Measurements from ENCODE around the gene HIVEP1.

HIVEP1 gene

DNA sequence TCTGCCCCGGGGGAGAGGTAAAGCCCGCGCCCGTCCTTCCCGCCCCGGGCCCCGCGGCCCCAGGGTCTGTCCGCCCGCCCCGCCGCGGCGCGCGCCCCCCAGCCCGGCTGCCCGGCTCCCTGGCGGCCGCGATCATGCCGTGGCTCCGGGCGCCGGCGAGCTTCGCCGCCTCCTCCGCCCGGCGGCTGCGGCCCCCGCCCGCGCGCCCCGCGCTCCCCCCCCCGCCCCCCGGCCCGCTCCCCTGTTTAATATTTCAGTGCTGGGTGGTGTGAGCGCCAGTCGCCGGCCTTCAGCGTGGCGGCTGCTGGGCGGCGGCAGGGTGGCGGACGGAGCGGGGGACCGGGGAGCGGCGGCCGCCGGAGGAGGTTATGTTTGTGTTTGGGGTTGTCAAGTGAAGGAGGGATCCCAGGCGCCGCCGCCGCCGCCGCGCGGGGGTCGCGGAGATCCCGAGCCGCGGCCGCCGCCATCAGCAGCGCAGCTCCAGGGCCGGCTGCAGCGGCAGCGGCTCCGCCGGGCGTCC lies at the start of gene HIVEP1:
Gene HIVEP1 (plus strand): TSS at position 275 of the 520 bp plus-strand sequence. CDS start 3,317 bp downstream, outside the sequence.
- no peak for DNase-seq

DNA sequence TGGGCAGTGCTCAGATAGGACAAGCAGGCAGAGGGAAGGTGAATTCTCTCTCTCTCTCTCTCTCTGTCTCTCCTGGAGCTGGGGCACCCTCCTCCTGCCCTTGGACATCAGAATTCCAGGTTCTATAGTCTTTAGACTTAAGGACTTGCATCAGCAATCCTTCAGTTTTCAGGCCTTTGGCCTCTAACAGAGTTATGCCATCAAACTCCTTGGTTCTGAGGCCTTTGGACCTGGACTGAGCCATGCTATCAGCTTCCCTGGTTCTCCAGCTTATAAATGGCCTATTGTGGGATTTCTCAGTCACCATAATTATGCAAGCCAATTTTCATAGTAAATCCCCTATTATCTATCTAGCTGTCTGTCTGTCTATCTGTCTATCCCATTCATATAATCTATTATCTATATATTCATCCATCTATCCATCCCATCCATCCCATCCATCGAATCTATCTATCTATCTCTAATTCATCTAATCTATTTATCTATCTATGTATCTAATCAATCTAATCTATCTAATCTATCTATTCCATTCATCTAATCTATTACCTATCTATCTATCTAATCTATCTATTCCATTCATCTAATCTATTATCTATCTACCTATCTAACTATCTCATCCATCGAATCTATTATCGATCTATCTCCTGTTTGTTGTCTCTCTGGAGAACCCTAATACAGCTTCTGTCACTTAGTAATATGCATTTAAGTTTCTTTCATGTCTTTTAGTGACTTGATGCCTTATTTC lies 48.2 kb upstream of the HIVEP1 start:
- DNase-seq, result no peak

DNA sequence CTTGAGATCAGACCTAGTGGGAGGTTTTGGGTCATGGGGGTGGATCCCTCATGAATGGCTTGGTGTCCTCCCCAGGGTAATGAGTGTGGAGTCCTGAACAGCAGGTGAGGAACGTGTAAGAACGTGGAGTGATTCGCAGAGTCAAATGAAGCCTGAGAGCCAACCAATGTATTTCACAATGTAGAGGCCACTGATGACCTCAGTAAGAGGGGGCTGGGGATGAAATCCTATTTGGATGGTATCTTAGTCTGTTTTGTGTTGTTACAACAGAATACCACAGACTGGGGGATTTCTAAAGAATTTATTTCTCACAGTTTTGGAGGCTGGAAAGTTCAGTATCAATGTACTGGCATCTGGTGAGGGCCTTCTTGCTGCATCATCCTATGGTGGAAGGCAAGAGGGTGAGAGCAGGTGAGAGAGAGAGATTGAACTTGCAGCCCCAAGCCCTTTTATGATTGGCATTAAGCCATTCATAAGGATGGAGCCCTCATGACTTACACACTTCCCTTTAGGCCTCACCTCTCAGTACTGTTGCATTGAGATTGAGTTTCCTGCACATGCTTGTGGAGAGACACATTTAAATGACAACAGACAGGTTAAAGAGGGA lies 47.3 kb upstream of the HIVEP1 start:
- no peak for DNase-seq

DNA sequence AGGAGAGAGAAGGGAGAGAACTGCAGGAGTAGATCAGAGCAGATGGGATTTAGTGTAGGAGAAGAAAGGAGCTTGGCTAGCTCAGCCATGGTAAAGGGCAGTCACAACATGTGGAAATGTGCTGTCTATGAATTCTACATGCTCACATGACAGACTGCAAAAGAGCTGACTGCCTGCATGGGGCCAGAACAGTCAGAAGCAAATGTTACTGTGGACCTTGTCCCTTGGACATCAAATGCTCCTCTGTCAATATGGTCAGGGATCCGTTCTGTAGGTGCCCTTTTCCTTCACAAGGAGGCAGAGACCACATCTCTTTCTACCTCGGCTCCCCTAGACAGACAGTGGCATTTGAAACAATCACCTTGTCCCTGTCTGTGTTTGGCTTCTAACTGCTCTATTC lies 46.6 kb upstream of the HIVEP1 start:
- no peak for DNase-seq

DNA sequence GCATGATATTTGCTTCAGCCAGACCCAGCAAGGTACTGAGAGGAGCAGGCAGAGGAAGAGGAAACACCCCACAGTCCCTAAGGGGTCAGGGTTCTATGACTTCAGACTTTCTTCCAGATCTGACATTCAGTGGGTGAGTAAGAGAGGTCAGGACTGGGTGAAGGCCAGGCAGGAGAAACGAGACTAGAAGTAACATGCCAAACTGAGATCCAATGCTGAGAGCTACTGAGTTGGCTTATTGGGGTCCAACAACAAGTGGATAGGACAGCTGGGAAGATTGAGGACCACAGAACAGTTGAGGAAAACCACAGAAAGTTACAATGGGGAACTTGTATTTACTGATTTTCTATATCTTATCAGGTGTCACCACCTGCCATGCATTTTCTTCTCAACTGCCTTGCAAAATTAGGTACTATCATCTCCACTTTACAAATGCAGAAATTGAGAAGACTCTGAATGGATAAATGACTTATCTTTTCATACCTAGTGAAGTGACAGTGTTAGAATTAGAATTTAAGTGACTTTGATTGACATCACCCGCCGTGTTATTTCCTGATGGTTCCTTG lies 43.8 kb upstream of the HIVEP1 start:
- DNase-seq, result no peak

DNA sequence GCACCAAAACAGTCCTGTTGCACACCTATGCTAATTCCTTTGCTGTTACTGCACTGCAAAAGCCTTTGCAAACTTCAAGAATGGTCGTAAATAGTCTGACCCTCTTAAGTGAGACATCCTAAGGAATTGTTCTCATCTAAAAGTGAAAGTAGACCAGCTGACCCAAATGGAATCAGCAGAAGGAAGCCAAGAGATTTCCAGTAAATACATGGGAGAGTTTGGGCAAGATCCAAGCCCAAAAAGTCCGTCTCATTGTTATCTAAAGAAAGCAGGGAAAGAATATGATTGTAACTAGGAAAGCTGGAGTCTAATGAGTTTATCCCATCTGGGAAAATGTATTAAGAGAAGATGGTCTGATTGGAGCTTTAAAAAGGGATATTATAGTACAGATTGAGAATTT lies 43.0 kb upstream of the HIVEP1 start:
- no peak for DNase-seq

DNA sequence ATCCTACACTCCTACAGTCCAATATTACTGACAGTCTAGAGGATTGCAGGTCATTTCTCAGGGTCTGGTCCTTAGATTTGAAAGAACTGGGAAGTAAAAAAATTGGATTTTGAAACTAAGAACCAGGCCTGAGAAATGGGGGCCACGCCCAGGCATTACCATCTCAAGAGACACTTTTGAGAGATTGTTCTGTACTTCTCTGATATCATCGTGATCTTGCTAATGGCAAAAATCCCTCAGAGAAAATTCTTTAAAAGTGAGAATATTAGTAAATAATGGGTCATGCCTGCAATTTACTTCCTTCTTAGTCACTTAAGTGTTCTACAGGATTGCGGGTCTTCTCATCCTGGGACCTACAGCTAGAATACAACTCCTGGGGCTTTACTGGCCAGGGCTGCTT lies 42.0 kb upstream of the HIVEP1 start:
- DNase-seq, result no peak

DNA sequence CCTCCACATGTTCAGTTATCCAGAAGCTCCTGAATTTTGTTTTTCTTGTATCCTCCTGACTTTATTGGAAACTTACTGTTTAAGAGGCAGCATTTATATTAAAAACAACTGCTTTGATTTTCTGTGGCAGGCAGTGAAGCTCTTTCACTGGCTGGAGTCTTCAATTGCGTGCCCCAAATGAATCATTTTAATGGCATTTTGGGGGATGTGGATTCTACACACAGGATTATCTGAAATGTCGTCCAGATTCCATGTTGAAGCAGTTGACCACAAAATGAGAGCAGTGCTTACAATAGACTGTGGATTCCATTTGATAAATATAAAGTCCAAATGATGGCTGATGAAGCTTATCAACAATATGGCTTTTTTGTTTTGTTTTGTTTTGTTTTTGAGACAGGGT lies 41.0 kb upstream of the HIVEP1 start:
- no peak for DNase-seq

DNA sequence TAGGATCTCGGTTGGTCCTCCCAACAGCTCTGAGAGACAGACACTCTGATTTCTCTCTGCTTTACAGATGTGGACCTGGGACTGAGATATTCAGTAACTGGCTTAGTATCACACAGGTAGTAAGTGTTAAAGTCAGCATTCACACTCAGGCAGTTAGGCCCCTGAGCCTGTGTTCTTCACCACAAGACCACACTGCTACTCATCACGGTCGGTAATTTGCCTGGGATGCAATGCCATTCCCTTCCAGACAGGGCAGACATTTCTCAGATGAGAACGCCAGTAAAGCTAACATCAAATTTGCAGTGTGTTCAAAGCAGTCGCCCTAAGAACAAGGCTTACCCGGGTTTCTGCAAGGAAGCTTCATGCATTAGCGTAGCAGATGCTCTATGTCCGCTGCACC lies 39.8 kb upstream of the HIVEP1 start:
- no peak for DNase-seq

DNA sequence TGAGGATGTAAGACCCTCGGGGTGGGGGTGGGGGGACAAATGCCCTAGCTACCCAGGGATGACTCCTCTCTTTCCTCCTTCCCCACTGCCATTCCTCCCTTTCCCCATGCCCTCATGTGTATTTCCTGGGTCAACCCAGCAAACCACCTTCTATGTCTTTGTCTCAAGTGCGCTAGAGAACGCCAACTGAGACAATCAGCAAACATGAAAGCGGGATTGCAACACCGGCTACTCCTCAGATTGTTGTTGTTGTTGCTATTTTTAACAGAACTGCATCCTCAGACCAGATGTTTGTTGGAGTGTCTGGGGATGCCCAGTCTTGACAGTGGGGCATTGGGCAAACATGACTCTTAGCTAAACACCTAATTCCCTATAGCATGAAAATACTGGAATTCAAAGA lies 39.3 kb upstream of the HIVEP1 start:
- DNase-seq, result no peak

DNA sequence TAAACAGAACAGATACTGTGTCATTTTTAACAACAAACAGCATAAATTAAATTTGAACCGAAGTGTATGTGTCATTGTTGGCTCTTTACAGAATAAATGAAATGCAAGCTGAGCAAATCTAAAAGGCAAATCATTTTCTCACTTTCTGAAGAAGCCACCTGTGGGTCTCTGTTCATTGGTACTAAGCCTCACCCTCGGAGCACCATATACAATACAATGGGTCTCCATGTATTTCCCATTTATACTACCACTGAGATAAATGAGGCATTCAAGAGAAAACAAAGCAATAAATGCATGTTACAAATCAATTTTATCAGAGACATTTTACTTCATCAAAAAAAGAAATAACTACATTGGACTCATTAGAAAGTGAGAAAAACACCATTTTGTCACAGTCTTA lies 38.9 kb upstream of the HIVEP1 start:
- DNase-seq, result no peak

DNA sequence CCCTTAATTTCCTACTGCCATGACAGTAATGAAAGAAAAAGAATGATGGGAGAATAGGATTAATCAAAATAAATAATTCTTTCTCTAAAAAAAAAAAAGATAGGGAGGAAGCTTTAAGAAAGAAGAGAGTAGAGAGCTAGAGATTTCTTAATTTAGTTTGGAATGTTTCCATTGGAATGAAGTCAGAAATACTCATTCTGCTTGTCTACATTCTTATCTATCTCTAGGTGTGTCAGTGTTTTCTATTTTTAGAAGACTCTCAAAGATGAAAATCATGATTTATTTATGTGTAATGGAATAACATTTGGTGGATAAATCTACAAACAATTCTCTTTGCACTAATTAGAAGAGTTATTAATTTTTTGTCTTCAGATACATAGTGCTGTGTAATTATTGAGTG lies 38.0 kb upstream of the HIVEP1 start:
- no peak for DNase-seq

DNA sequence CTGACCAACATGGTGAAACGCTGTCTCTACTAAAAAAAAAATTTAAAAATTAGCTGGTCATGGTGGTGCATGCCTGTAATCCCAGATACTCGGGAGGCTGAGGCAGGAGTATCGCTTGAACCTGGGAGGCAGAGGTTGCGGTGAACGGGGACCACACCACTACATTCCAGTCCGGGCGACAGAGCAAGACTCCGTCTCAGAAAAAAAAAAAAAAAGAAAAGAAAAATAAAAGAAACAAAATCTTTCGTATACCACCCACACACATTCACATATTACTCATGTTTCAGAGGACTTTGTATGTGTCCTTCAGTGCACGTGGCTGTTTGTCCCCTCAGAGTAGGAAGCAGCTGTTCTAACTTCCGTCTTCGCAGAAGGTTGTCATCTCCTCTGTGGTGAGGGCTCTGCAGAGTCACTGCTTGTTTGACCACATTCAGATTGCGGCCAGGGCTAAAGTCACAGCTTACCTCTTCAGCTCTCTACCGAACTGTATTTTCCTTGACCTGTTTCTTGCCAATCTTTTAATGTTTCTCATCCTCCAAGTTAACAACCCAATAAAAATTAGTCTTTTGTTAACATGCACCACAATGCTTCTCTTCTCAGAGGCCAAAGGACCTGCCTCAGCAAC lies 36.6 kb upstream of the HIVEP1 start:
- no peak for DNase-seq

DNA sequence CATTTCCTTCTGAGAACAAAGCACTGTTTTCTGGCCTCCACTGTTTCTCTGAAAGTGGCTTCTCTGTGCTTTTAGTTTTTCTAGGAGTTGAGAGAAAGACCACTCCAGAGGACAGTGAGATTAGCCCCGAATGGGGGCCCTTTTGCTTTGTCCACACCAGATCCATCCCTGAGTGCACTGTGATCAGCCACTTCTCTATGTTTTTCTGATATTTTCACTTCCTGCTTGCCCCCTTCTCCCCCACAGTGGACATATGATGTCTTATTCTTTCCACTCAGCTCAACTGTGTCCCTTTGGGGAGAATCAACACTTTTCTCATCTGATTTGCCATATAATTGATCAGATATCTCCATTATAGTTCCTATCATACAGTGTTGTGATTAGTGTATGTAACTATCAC lies 35.6 kb upstream of the HIVEP1 start:
- no peak for DNase-seq

DNA sequence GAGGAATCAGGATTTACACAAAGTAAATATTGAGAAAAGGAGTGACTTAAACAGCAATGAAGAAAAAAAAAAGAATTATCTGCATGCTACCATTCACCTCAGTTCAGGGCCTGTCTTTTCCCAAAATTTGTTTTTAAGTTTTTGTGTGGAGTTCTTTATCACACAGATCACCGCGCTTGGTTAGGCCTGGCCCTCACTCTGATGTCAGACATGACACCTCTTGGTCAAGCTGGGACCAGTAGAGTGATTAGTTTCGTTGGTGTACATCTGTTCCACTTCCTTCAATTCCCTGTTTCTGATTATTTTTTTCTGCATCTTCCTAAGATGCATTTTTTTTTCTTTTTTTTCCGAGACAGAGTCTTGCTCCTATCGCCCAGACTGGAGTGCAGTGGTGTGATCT lies 34.9 kb upstream of the HIVEP1 start:
- DNase-seq, result no peak

DNA sequence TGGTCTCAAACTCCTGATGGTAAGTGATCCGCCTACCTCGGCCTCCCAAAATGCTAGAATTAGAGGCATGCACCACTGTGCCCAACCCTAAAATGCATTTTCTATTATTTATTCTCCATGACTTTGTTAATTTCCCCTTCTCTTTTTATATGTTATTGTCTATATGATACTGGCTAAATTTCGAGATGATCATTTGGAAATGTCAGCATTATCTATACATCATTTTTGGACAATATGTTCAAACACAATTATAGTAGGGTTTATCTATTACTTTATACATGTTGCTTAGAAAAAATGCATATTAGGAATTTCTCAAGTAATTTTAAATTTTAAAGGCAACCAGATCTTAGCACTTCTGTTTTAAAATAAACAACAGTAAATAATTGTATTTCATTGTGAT lies 34.4 kb upstream of the HIVEP1 start:
- no peak for DNase-seq

DNA sequence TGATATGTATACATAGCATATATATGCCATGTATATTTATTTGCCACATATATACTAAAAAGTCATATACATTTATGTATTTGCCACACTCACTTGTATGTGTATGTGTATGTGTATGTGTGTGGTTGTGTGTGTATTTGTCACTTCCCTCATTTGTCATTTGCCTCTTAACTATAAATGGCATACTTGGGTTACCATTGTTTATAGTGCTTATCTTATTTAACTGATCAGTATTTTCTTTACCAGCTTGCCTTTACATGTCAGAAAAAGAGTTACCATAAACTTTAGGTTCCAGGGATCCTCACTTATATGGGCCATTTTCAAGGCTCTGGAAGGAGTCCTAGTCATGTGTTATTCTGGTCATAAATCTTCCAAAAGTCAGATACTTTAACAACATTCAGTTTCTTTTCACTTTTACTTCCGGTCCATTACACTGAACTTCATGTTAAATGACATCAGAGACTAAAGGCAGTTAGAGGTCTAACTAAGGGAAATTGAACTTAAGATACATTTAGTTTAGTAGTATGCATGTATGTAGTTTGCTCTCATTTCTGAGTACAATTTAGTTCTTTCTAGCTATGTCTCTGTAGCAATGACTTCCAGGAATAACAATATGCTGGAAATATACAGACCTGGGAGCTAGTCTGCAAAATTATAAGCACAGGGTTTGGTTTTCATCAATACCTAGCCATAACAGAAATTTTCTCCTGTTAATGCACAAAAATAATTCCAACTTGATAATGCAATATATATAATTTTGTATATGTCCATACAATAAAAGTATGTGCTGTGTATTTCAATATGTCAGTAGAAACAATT lies 33.7 kb upstream of the HIVEP1 start:
- no peak for DNase-seq

DNA sequence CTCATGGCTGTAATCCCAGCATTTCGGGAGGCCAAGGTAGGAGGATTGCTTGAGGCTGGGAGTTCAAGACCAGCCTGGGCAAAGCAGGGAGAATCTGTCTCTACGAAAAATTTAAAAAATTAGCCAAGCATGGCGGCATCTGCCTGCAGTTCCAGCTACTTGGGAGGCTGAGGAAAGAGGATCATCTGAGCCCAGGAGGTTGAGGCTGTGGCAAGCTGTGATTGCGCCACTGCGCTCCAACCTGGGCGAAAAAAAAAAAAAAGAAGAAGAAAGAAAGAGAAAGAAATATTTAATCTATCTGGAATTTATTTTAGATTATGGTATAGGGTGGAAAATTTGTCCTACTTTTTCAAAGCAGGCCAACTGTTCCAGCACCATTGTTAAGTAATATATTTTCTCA lies 32.2 kb upstream of the HIVEP1 start:
- no peak for DNase-seq

DNA sequence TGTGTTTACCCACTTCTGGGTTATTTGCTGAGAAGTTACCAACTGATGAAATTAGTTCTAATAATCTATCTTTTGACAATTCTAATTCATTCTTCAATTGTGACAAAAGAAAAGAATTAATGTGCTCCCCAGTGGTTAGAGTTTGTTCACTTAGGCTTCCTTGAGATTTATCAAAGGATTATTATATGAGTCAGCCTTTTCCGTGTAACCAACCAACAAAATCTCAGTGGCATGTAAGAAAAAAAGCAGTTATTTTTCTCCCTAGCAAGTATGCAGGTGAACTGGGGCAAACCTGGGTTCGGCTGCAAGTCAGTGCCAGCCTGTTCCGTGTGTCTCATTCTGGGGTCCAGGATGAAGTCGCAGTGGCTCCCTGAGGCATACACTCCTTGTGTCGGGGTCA lies 28.8 kb upstream of the HIVEP1 start:
- DNase-seq, result no peak

DNA sequence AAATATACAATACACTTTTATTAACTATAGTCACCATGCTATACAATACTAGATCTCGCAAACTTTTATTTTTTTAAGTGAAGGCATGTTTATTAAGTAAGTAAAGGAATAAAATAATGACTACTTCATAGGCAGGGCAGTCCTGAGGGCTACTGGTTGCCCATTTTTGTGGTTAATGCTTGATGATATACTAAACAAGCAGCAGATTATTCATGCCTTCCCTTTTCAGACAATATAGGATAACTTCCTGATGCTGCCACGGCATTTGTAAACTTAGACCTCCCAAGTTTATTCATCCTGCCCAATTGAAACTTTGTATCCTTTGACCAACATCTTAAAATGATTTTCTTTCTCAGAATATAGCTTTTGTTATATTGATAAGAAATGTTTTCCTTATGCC lies 24.7 kb upstream of the HIVEP1 start:
- no peak for DNase-seq

DNA sequence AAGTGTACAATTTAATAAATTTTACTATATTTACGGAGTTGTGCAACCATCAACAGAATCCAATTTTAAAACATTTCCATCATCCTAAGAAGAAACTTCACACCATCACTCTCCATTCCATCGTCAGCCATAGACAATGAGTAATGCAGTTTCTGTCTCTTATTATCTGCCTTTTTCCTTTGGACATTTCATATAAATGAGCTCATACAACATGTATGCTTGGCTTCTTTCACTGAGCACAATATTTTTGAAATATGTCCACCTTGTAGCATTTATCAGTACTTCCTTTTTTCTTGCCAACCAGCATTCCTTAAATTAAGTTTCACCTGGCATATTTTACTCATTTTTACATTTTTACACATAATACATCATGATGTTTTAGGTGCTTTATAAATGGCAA lies 22.7 kb upstream of the HIVEP1 start:
- DNase-seq, result no peak

DNA sequence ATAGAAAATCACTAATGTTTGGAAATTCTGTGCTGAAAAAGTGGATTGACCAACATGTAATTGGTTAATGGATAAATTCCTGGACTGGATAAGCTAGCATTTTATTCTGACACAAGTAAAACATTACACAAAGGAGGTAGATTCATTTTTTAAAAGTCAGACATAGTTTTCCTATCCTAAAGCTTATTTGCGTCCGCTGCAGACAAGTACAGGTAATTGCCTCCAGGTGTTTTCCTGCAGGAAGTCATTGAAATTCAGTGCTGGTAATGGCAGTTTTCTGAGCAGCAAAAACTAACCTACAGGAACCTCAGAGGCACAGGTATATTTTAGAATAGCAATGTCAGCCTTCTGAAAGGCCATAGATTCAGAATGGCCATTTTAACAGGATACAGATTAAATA lies 20.0 kb upstream of the HIVEP1 start:
- no peak for DNase-seq

DNA sequence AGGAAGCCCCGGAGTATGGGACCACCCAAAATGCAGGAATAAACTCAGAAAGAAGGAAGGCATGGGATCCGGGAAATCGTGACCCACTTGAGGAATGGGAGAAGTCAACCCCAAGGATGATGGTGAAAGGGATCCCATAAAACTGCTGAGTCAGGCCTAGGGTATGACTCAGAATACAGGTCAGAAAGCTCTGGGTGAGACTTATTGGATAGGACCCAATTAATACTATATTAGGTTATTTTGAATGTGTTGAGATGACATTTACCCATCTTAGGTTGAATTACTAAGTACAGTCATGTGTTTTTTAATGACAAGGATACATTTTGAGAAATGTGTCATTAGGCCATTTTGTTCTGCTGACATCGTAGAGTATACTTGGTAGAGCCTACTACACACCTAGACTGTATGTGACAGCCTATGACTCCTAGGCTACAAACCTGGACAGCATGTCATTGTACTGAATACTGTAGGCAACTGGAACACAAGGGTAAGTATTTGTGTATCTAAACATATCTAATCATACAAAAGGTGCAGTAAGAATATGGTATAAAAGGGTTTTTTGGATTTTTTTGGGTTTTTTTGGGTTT lies 17.1 kb upstream of the HIVEP1 start:
- no peak for DNase-seq
